Testis (tissue), 2 donors: Measurements from ENCODE around the gene PTPDC1.
"Not testable (repeated sequence)": the region's sequence is repeated elsewhere in the genome, so short reads cannot be mapped to it uniquely, and the experiment has no call there.

Experiments used
- POLR2A ChIP-seq: fragments of 450-650 bp; IDR thresholded peaks from one replicate; pipeline ENCODE4 v1.6.1; 2017; ENCODE audit warnings: antibody characterized with exemption, mild to moderate bottlenecking, moderate library complexity
- TF ChIP-seq, protein P1 (sequence below), 3 experiments: fragments of 450-650 bp in 2 of 3; fragments of 200-600 bp in 1 of 3; sonication (generic) in 1 of 3; IDR thresholded peaks; one replicate each; pipeline ENCODE4 v1.5.1; 2016 to 2019; ENCODE audit warnings: antibody characterized with exemption in 3 of 3, mild to moderate bottlenecking in 2 of 3, moderate library complexity in 1 of 3

DNA sequence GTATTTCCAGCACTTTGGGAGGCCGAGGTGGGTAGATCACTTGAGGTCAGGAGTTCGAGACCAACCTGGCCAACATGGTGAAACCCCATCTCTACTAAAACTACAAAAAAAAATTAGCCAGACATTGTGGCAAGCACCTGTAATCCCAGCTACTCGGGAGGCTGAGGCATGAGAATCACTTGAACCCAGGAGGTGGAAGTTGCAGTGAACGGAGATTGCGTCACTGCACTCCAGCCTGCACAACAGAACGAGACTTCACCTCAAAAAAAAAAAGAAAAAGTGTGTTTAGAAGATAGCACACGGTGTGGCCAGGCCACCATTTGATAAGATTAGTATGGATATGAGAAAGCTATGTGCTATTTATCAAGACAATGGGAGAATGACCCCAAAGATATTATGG is 35.8 kb downstream of the PTPDC1 start:
- TF ChIP-seq, protein P1, sequence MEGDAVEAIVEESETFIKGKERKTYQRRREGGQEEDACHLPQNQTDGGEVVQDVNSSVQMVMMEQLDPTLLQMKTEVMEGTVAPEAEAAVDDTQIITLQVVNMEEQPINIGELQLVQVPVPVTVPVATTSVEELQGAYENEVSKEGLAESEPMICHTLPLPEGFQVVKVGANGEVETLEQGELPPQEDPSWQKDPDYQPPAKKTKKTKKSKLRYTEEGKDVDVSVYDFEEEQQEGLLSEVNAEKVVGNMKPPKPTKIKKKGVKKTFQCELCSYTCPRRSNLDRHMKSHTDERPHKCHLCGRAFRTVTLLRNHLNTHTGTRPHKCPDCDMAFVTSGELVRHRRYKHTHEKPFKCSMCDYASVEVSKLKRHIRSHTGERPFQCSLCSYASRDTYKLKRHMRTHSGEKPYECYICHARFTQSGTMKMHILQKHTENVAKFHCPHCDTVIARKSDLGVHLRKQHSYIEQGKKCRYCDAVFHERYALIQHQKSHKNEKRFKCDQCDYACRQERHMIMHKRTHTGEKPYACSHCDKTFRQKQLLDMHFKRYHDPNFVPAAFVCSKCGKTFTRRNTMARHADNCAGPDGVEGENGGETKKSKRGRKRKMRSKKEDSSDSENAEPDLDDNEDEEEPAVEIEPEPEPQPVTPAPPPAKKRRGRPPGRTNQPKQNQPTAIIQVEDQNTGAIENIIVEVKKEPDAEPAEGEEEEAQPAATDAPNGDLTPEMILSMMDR (IDR thresholded peaks at IDR 0.05) = not testable (repeated sequence)
- not testable (repeated sequence) for TF ChIP-seq POLR2A
